Neural progenitor cell (in vitro differentiated cells): Measurements from ENCODE around the gene EIF4G3. TPM values are rescaled to one million over a fixed set of nuclear protein-coding genes. Genes with fewer than 3 reads are reported as not detected.

Experiments used
- DNase-seq: peaks from one replicate; pipeline ENCODE4 v3.0.0-alpha.2; 2016; ENCODE audit warnings: low spot score
- H2AFZ ChIP-seq: fragments of 200-600 bp; sonication (generic); replicated peaks from 2 replicates; pipeline ENCODE4 v1.6.1; 2016; ENCODE audit warnings: antibody characterized with exemption
- H3F3A ChIP-seq: fragments of 200-600 bp; sonication (generic); 2 replicates; pipeline ENCODE4 v1.6.1; 2016; ENCODE audit warnings: antibody characterized with exemption, low read depth
- H3K27ac ChIP-seq: fragments of 200-600 bp; sonication (generic); 2 replicates; pipeline ENCODE4 v1.5.1; 2016; ENCODE audit warnings: mild to moderate bottlenecking
- H3K27me3 ChIP-seq: fragments of 200-600 bp; sonication (generic); 2 replicates; pipeline ENCODE4 v1.6.1; 2016; ENCODE audit warnings: mild to moderate bottlenecking, moderate library complexity
- H3K36me3 ChIP-seq: fragments of 200-600 bp; sonication (generic); 2 replicates; pipeline ENCODE4 v1.5.1; 2016
- H3K4me1 ChIP-seq: fragments of 200-600 bp; sonication (generic); 2 replicates; pipeline ENCODE4 v1.6.1; 2016; ENCODE audit warnings: mixed run types
- H3K4me2 ChIP-seq: fragments of 200-600 bp; sonication (generic); 2 replicates; pipeline ENCODE4 v1.6.1; 2016
- H3K4me3 ChIP-seq: fragments of 200-600 bp; sonication (generic); 2 replicates; pipeline ENCODE4 v1.5.1; 2016
- H3K79me2 ChIP-seq: fragments of 200-600 bp; sonication (generic); 2 replicates; pipeline ENCODE4 v1.6.1; 2016; ENCODE audit warnings: low read depth
- H3K9ac ChIP-seq: fragments of 200-600 bp; sonication (generic); 2 replicates; pipeline ENCODE4 v1.6.1; 2016
- H3K9me3 ChIP-seq: fragments of 200-600 bp; sonication (generic); 2 replicates; pipeline ENCODE4 v1.5.1; 2016; ENCODE audit warnings: low read depth
- H4K20me1 ChIP-seq: fragments of 200-600 bp; sonication (generic); 2 replicates; pipeline ENCODE4 v1.6.1; 2016; ENCODE audit warnings: low read depth
- H3K27ac Mint-ChIP-seq: 3 replicates; pipeline ENCODE4 v1.8.0; 2021; ENCODE audit warnings: mixed read lengths
- H3K27me3 Mint-ChIP-seq: 2 replicates; pipeline ENCODE4 v1.8.0; 2022; ENCODE audit warnings: low read depth, mild to moderate bottlenecking, inconsistent platforms, moderate library complexity, mixed read lengths; ENCODE audit not compliant: insufficient read depth
- H3K36me3 Mint-ChIP-seq: 3 replicates; pipeline ENCODE4 v1.8.0; 2021; ENCODE audit warnings: mixed read lengths
- H3K4me1 Mint-ChIP-seq: 3 replicates; pipeline ENCODE4 v1.8.0; 2021; ENCODE audit warnings: mixed read lengths
- H3K4me3 Mint-ChIP-seq: 3 replicates; pipeline ENCODE4 v1.8.0; 2021; ENCODE audit warnings: mild to moderate bottlenecking, moderate library complexity, mixed read lengths
- H3K9me3 Mint-ChIP-seq: 3 replicates; pipeline ENCODE4 v1.8.0; 2020; ENCODE audit warnings: mixed read lengths
- EZH2 ChIP-seq: fragments of 200-600 bp; sonication (generic); IDR thresholded peaks from 2 replicates; pipeline ENCODE4 v1.6.1; 2017; ENCODE audit warnings: antibody characterized with exemption, mild to moderate bottlenecking, moderate library complexity
- EZH2phosphoT487 ChIP-seq: fragments of 200-600 bp; sonication (generic); IDR thresholded peaks from 2 replicates; pipeline ENCODE4 v1.6.1; 2017; ENCODE audit warnings: antibody characterized with exemption
- total RNA-seq: library from RNA; depleted of rRNA; stranded (reverse); fragments of >200 nt; gene quantifications from 2 replicates; pipeline ENCODE4 v1.2.3, GENCODE V29; 2015; ENCODE audit warnings: low replicate concordance
- TF ChIP-seq, protein P1 (sequence below): fragments of 200-600 bp; sonication (generic); IDR thresholded peaks from 2 replicates; pipeline ENCODE4 v1.5.1; 2017; ENCODE audit warnings: antibody characterized with exemption, mild to moderate bottlenecking

Gene EIF4G3
- total RNA-seq, 1 donor from 2014 or later: 73.4 TPM

DNA sequence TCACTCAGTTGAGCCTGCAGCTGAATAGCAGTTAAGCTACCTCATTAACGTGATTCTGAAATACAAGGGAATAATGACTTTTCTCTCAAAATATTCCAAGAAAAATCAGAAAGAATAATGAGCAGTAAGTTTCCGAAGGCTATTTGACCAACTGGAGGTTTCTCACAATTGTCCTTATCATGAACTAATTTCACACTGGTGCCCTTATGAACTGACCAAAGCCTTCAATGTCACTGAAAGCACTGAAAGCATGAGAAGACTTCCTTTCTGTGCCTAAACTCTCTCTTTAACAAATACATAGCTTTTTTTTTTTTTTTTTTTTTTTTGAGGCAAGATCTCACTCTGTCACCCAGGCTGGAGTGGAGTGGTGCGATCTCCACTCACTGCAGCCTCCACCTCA, 18.8 kb downstream of the EIF4G3 start:
- H3K27me3 Mint-ChIP-seq: no peaks in the 10 kb centered on the region
- peaks cover 3% of the 10 kb centered on the region for H3K4me1 Mint-ChIP-seq

DNA sequence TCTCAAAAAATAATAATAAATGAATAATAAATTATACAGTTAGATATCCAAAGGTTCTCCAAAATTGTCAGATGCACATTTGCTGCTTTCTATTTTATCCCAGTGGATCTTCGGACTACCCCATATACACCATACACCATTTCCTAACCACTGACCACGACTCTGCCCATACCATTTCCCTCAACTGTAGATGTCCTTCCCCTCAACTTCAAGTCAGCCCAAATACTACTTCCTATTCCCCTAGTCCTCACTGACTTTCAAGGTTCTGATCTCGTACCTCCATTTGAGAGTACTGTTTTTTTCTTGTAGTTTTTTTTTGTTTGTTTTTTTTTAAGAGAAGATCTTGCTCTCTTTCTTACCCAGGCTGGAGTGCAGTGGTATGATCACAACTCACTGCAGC, 19.6 kb downstream of the EIF4G3 start:
- Histone ChIP-seq H3F3A (peaks cover 13% of the 10 kb centered on the region), H3K4me2 (no peak overlapping the region), H3K79me2 (peaks cover 100% of the 10 kb centered on the region), H3K4me3 (no peak overlapping the region), H3K27me3 (no peaks in the 10 kb centered on the region), H3K9ac (no peak overlapping the region), H3K36me3 (no peaks in the 10 kb centered on the region), H2AFZ (no peak overlapping the region), H3K4me1 (no peaks in the 10 kb centered on the region), H3K9me3 (no peaks in the 10 kb centered on the region), H4K20me1 (peaks cover 67% of the 10 kb centered on the region), H3K27ac (no peak overlapping the region)
- H3K9me3 Mint-ChIP-seq: no peaks in the 10 kb centered on the region
- no peak for TF ChIP-seq EZH2
- no peak for TF ChIP-seq EZH2phosphoT487
- TF ChIP-seq, protein P1, sequence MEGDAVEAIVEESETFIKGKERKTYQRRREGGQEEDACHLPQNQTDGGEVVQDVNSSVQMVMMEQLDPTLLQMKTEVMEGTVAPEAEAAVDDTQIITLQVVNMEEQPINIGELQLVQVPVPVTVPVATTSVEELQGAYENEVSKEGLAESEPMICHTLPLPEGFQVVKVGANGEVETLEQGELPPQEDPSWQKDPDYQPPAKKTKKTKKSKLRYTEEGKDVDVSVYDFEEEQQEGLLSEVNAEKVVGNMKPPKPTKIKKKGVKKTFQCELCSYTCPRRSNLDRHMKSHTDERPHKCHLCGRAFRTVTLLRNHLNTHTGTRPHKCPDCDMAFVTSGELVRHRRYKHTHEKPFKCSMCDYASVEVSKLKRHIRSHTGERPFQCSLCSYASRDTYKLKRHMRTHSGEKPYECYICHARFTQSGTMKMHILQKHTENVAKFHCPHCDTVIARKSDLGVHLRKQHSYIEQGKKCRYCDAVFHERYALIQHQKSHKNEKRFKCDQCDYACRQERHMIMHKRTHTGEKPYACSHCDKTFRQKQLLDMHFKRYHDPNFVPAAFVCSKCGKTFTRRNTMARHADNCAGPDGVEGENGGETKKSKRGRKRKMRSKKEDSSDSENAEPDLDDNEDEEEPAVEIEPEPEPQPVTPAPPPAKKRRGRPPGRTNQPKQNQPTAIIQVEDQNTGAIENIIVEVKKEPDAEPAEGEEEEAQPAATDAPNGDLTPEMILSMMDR: no peak
- H3K4me3 Mint-ChIP-seq: no peak overlapping the region
- H3K27me3 Mint-ChIP-seq: no peaks in the 10 kb centered on the region
- no peak overlapping the region for H3K27ac Mint-ChIP-seq
- DNase-seq: no peak
- H3K36me3 Mint-ChIP-seq: peaks cover 17% of the 10 kb centered on the region
- peaks cover 3% of the 10 kb centered on the region for H3K4me1 Mint-ChIP-seq

More for the DNA sequence above, 18.8 kb downstream of the EIF4G3 start:
- TF ChIP-seq, protein P1: no peak
- TF ChIP-seq EZH2 (no peak), EZH2phosphoT487 (no peak)
- H3K36me3 ChIP-seq: no peaks in the 10 kb centered on the region
- H3K4me3 Mint-ChIP-seq: no peak overlapping the region
- peaks cover 18% of the 10 kb centered on the region for H3K36me3 Mint-ChIP-seq
- H3K9ac ChIP-seq: no peak overlapping the region
- peaks cover 7% of the 10 kb centered on the region for H3F3A ChIP-seq
- peaks cover 69% of the 10 kb centered on the region for H4K20me1 ChIP-seq
- H3K4me1 ChIP-seq: no peaks in the 10 kb centered on the region
- H3K9me3 ChIP-seq: no peaks in the 10 kb centered on the region
- H3K9me3 Mint-ChIP-seq: no peaks in the 10 kb centered on the region
- peaks cover 100% of the 10 kb centered on the region for H3K79me2 ChIP-seq
- DNase-seq: no peak
- no peak overlapping the region for H2AFZ ChIP-seq
- H3K27ac Mint-ChIP-seq: no peak overlapping the region
- no peaks in the 10 kb centered on the region for H3K27me3 ChIP-seq
- no peak overlapping the region for H3K27ac ChIP-seq
- H3K4me3 ChIP-seq: no peak overlapping the region
- H3K4me2 ChIP-seq: no peak overlapping the region

DNA sequence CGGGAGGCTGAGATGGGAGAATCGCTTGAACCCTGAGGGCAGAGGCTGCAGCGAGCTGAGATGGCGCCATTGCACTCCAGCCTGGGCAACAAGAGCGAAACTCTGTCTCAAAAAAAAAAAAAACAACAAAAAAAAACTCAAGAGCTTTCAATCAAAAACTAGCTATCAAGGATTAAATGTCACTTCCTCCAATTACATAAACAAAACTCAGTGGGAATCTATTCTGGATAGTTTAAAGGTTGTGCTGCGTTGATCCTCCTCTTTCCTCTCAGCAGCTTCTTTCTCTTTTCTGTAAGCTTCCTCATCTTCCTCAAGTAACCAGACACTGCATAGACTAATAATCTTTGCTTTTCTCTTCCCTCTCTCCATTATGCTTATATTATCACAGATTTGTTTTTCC, 20.7 kb downstream of the EIF4G3 start:
- Histone ChIP-seq H3K4me2 (no peak overlapping the region), H3F3A (peaks cover 16% of the 10 kb centered on the region), H3K4me1 (no peaks in the 10 kb centered on the region), H3K27me3 (no peaks in the 10 kb centered on the region), H3K4me3 (no peak overlapping the region), H3K9me3 (no peaks in the 10 kb centered on the region), H3K9ac (no peak overlapping the region), H3K79me2 (peaks cover 99% of the 10 kb centered on the region), H3K27ac (no peak overlapping the region), H4K20me1 (peaks cover 66% of the 10 kb centered on the region), H2AFZ (no peak overlapping the region), H3K36me3 (no peaks in the 10 kb centered on the region)
- H3K9me3 Mint-ChIP-seq: no peaks in the 10 kb centered on the region
- H3K27ac Mint-ChIP-seq: no peak overlapping the region
- no peaks in the 10 kb centered on the region for H3K27me3 Mint-ChIP-seq
- TF ChIP-seq EZH2: no peak
- TF ChIP-seq, protein P1: no peak
- TF ChIP-seq EZH2phosphoT487: no peak
- H3K4me1 Mint-ChIP-seq: peaks cover 5% of the 10 kb centered on the region
- DNase-seq: no peak
- no peak overlapping the region for H3K4me3 Mint-ChIP-seq
- H3K36me3 Mint-ChIP-seq: peaks cover 14% of the 10 kb centered on the region
